ENCODE measurements around the gene SHMT1.

DNA sequence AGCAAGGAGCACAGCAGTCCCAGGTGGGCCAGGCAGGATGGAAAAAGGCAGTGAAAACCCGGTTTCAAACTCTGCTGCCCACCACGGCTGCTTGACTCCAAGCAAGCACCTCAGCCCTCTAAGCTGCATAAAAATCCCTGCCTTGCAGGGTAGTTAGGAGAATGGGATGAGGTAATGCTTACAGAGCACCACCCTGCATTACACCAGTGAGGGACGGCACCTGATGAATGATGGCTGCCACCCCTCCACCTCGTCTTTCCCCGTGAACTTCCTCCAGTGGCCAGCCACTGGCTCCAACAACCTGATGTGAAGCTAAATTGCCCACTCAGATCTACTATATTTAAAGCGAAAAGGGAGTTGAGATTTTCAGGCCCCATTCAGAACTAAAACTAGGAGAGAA, 81.6 kb downstream of the SHMT1 start:
- TF ChIP-seq EP300 (IDR thresholded peaks at IDR 0.05) (no peak), POLR2AphosphoS5 (IDR thresholded peaks at IDR 0.05) (no peak), POLR2A (IDR thresholded peaks at IDR 0.05; ENCODE audit: low read depth) (no peak)
- TF ChIP-seq, protein P1, sequence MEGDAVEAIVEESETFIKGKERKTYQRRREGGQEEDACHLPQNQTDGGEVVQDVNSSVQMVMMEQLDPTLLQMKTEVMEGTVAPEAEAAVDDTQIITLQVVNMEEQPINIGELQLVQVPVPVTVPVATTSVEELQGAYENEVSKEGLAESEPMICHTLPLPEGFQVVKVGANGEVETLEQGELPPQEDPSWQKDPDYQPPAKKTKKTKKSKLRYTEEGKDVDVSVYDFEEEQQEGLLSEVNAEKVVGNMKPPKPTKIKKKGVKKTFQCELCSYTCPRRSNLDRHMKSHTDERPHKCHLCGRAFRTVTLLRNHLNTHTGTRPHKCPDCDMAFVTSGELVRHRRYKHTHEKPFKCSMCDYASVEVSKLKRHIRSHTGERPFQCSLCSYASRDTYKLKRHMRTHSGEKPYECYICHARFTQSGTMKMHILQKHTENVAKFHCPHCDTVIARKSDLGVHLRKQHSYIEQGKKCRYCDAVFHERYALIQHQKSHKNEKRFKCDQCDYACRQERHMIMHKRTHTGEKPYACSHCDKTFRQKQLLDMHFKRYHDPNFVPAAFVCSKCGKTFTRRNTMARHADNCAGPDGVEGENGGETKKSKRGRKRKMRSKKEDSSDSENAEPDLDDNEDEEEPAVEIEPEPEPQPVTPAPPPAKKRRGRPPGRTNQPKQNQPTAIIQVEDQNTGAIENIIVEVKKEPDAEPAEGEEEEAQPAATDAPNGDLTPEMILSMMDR (IDR thresholded peaks at IDR 0.05): no peak

All from esophagus muscularis mucosa (tissue), 4 donors.